Fibroblast of pulmonary artery (primary cell): ENCODE data around the gene TFAP2E.
A peak's percentile ranks its signal among the peaks of the same experiment; 100 is the strongest.

Source experiments
- DNase-seq: peaks from one replicate; pipeline ENCODE4 v3.0.0-alpha.2; 2010; ENCODE audit warnings: low read depth
- H3K4me3 ChIP-seq: replicated peaks from 2 replicates; pipeline ENCODE4 v1.5.1; 2011; ENCODE audit warnings: low read depth, mild to moderate bottlenecking, control low read depth, low read length, moderate library complexity
- TF ChIP-seq, protein P1 (sequence below): IDR thresholded peaks from 2 replicates; pipeline ENCODE4 v1.5.1; 2011; ENCODE audit warnings: mild to moderate bottlenecking, control low read depth, low read length, inconsistent platforms; ENCODE audit errors: missing control alignments

Gene TFAP2E

DNA sequence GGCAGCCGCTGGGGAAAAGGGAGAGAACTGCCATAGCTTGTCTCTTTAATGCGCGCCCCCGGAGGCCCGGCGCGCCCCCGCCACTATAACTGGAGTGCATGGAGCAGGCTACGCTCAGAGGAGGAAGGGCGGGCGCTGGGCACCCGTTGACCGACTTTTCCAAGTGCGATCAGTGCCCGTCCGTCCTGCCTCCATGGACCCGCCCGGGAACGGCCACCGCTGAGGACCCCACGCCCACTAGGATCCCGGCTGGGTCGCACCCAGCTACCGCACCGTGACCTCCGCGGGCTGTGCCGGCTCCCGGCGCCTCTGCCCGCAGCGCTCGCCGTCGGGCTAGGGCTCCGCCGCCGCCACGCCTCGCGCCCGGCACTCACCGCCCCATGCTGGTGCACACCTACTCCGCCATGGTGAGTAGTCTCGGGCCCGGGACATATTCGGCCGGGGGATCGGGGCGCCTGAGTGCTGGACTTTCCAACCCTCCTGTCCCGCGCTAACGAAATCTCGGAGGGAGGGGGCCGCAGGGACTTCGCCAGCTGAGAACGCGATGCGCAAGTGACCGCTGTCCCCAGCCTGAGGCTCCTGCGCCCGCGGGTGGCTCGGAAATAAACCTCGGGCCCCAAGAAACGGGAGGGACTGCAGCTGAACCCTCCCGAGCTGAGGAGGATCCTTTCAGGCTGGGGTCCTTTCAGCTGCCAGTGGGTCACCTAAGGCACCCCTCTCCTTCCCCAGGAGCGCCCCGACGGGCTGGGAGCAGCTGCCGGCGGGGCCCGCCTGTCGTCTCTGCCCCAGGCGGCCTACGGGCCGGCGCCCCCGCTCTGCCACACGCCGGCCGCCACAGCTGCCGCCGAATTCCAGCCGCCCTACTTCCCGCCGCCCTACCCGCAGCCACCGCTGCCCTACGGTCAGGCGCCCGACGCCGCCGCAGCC, at the start of gene TFAP2E:
Gene TFAP2E (plus strand): TSS at position 117 of the 927 bp plus-strand sequence. CDS start 264 bp downstream, at position 381.
- DNase-seq, result peak; percentile 27
- H3K4me3 ChIP-seq, result peak within 1 kb of the TSS; percentile 48
- TF ChIP-seq, protein P1, sequence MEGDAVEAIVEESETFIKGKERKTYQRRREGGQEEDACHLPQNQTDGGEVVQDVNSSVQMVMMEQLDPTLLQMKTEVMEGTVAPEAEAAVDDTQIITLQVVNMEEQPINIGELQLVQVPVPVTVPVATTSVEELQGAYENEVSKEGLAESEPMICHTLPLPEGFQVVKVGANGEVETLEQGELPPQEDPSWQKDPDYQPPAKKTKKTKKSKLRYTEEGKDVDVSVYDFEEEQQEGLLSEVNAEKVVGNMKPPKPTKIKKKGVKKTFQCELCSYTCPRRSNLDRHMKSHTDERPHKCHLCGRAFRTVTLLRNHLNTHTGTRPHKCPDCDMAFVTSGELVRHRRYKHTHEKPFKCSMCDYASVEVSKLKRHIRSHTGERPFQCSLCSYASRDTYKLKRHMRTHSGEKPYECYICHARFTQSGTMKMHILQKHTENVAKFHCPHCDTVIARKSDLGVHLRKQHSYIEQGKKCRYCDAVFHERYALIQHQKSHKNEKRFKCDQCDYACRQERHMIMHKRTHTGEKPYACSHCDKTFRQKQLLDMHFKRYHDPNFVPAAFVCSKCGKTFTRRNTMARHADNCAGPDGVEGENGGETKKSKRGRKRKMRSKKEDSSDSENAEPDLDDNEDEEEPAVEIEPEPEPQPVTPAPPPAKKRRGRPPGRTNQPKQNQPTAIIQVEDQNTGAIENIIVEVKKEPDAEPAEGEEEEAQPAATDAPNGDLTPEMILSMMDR, result no peak

DNA sequence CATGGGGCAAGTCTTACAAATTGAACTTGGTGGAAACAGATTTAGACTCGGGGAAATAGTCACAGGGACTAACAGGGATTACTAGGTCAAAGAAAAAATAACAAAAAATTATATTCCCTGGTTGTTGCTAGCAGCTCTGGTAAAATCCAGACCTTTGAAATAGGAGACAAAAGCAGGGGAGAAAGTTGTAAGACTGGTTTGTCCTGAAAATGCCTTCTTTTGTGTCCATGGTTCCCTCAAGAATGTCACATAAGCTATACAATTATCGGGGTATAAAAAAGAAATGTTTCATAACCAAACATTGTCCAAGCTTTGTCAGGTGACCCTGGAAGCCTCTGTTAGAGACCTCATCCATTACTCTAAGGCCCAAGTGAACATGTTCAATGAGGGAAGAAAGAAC, 49.0 kb upstream of the TFAP2E start:
- DNase-seq, result no peak
- TF ChIP-seq, protein P1, result no peak

DNA sequence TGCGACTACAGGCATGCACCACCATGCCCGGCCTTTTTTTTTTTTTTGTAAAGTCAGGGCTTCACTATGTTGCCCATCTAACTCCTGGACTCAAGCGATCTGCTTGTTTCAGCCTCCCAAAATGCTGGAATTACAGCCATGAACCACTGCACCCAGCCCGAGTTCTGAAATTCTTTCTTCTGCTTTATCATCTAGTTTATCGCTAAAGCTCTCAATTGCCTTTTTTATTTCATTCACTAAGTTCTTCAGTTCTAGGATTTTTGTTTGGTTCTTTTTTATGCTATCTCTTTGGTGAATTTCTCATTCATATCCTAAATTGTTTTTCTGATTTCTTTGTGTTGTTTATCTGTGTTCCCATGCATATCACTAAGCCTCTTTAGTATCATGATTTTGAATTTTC, 42.9 kb upstream of the TFAP2E start:
- no peak overlapping the region for H3K4me3 ChIP-seq
- TF ChIP-seq, protein P1, result no peak
- no peak for DNase-seq

More for the DNA sequence above, 49.0 kb upstream of the TFAP2E start:
- H3K4me3 ChIP-seq, result no peak overlapping the region

DNA sequence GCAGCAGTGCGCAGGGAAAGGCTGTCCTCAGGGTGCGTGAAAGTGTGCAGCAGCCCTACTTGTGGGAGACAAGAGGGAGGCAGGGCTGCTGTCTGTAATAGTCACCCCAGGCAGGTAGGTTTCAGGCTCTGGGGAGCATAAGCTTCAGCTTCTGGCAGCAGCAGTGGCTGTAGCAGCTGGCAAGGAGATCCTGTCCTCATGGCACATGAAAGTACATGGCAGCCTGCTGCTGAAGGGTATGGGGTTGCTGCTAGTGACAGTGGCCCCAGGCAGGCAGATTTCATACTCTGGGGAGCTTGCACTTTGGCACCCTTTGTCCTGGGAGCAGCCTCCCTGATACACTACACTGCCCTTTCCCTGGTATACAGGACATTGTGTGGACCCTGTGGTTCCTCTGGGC, 42.2 kb upstream of the TFAP2E start:
- TF ChIP-seq, protein P1, result no peak
- no peak for DNase-seq
- H3K4me3 ChIP-seq, result no peak overlapping the region

DNA sequence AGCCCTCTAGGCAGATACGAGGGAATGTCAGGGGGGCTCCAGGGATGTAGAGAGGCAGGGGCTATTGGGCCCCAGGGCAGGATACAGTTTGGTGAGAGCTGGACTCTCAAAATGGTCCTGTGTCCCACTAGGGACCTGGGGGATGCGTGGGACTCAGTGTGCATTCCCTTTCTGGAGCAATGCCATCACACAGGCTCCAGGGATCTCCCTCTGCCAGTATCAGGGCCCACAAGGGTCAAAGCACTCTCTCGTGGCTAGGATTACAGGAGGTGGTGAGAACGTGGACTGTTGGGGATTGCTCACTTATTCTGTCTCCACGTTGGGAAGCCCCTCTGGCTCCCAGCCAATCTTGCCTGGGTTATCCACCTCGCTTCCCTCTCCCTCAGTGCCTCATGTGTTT, 41.7 kb upstream of the TFAP2E start:
- TF ChIP-seq, protein P1, result no peak
- no peak for DNase-seq
- H3K4me3 ChIP-seq, result no peak overlapping the region

DNA sequence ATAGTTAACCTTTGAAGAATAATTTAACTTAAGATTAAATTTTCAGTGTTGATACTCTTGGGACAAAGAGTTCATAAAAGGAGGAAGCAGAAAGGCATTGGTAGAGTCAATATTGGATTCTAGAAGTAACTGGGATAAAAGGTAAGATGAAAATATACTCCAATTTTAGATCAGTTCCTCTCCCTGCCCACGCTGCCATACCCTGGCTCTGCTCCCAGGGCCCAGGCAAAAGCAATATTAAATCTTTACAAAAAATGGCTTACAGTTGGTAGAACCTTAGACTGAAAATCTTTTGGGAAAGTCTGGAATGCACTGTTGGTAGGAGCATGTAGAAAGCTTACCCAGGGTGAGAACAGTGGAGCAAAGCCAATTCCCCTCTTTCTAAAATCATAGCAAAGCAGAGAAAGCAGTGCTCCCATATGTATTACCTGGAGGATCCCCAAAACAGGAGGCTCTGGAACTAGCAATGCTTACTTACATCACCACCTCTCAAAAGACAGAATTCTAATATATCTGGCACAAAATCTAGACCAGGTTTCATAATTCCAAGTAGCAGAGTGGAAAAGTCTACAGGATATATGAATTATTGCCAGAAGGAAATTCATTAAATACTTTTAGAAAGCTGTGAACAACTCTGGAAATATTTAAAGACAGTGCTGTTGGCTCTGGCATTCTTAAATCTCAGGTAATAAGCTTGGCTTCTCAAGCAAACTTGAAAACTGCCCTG, 40.5 kb upstream of the TFAP2E start:
- no peak for DNase-seq
- H3K4me3 ChIP-seq, result no peak overlapping the region
- TF ChIP-seq, protein P1, result no peak
